ENCODE data around the gene TBC1D17. TPM values are rescaled to one million over a fixed set of nuclear protein-coding genes. Genes with fewer than 3 reads are reported as not detected.

TBC1D17 gene
- total and polyA plus RNA-seq, 10 of the 15 experiments (the other 5 are each of a cell fraction or from before 2014, with no cell fraction given): 0.42 to 20.4 (median 11.2) TPM

- TF ChIP-seq HSF1 (IDR thresholded peaks at IDR 0.05; ENCODE audit: low read depth, low read length) (no peak), ELK1 (IDR thresholded peaks at IDR 0.05; ENCODE audit: low read depth, low read length) (no peak), RAD21 (IDR thresholded peaks at IDR 0.05; ENCODE audit: insufficient read depth, low read depth, low read length) (no peak), CUX1 (IDR thresholded peaks at IDR 0.05; ENCODE audit: insufficient replicate concordance, low read depth, low read length) (no peak), HDAC6 (IDR thresholded peaks at IDR 0.05; ENCODE audit: unreplicated experiment) (no peak), ATF3 (IDR thresholded peaks at IDR 0.05; ENCODE audit: borderline replicate concordance, extremely low read depth, low read depth, low read length) (no peak), YBX1 (IDR thresholded peaks at IDR 0.05) (no peak), EP300 (IDR thresholded peaks at IDR 0.05; ENCODE audit: borderline replicate concordance in 1 of 2, control insufficient read depth in 1 of 2, low read depth in 2 of 2, low read length in 2 of 2) (no peak), PRDM15 (CRISPR knock-in tag; IDR thresholded peaks at IDR 0.05) (no peak), ZNF384 (IDR thresholded peaks at IDR 0.05; ENCODE audit: borderline replicate concordance, low read depth, low read length) (no peak), IRF3 (IDR thresholded peaks at IDR 0.05) (no peak), IKZF1 (conservative IDR thresholded peaks at IDR 0.05) (no peak; the same call in none of the 2 replicates)
These were observed 609 bp downstream of the TBC1D17 start (continued) for GRCh38 chr19:49877879-49878743.
